HCT116 (cell line): ENCODE measurements around the gene DNAJB13. TPM values are rescaled to one million over a fixed set of nuclear protein-coding genes. Genes with fewer than 3 reads are reported as not detected.
"Not testable (repeated sequence)": the region's sequence is repeated elsewhere in the genome, so short reads cannot be mapped to it uniquely, and the experiment has no call there.

Experiments used
- ATAC-seq: fragments of 200-7000 bp; cut with Tn5 transposase; 2 replicates; pipeline ENCODE4 v1.9.1; 2020; ENCODE audit warnings: mild to moderate bottlenecking, moderate library complexity
- BruUV-seq: library from RNA; stranded (reverse); fragments of 400-500 nt; replicated peaks from 2 replicates; lab custom pipeline; 2021; lab: Mats Ljungman, UMichigan
- CTCF ChIA-PET: fragments of 300-600 bp; sonication (Branson Sonifier 250); formaldehyde crosslinking; loops from one replicate; lab custom pipeline; 2021; ENCODE audit warnings: antibody characterized with exemption; lab: Charles Lee
- POLR2A ChIA-PET: fragments of 300-600, 350-600 bp; sonication (Branson Sonifier 250); formaldehyde crosslinking; loops from one replicate; lab custom pipeline; 2021; ENCODE audit warnings: antibody characterized with exemption; lab: Charles Lee
- RAD21 ChIA-PET, 2 experiments: fragments of 300-600 bp; sonication (Branson Sonifier 250); formaldehyde crosslinking; loops; one replicate each; lab custom pipeline; 2023; ENCODE audit warnings: low total read pairs in 2 of 2; ENCODE audit not compliant: uncharacterized antibody in 2 of 2, unreplicated experiment in 2 of 2, low non-redundant PET in 1 of 2; lab: Charles Lee
- DNase-seq: peaks from one replicate; pipeline ENCODE4 v3.0.0-alpha.2; 2010; ENCODE audit warnings: low read depth, low spot score
- H2AFZ ChIP-seq: fragments of 200-600 bp; shearing (Covaris generic), sonication (generic); 2 replicates; pipeline ENCODE4 v1.6.1; 2017; ENCODE audit warnings: low read depth, mixed run types, mixed read lengths, antibody characterized with exemption, low read length; ENCODE audit not compliant: poor library complexity, severe bottlenecking
- H3K27ac ChIP-seq: 2 replicates; pipeline ENCODE4 v1.5.1; 2012; ENCODE audit warnings: low read depth, low read length
- H3K27me3 ChIP-seq: fragments of 200-600 bp; sonication (generic); 2 replicates; pipeline ENCODE4 v1.6.1; 2016; ENCODE audit warnings: mixed run types, low read length, mixed read lengths; ENCODE audit not compliant: insufficient read depth
- H3K36me3 ChIP-seq, 2 experiments: fragments of 200-500 bp in 1 of 2; fragments of 200-600 bp in 1 of 2; sonication (Bioruptor generic) in 1 of 2; sonication (generic) in 1 of 2; 2 replicates each; pipeline versions ENCODE4 v1.5.1 to v1.6.1; 2014 to 2016; ENCODE audit warnings: low read length in 2 of 2, inconsistent platforms in 1 of 2, mixed read lengths in 1 of 2, mixed run types in 1 of 2; ENCODE audit not compliant: insufficient read depth in 2 of 2, control insufficient read depth in 1 of 2
- H3K4me1 ChIP-seq, 2 experiments: fragments of 200-600 bp in 1 of 2; sonication (generic) in 1 of 2; 2 replicates each; pipeline versions ENCODE4 v1.5.1 to v1.6.1; 2012 to 2017; ENCODE audit warnings: low read length in 2 of 2, inconsistent platforms in 1 of 2, mild to moderate bottlenecking in 1 of 2, mixed read lengths in 1 of 2, mixed run types in 1 of 2, moderate library complexity in 1 of 2; ENCODE audit not compliant: insufficient read depth in 2 of 2, control insufficient read depth in 1 of 2
- H3K4me2 ChIP-seq: fragments of 200-600 bp; sonication (generic); 2 replicates; pipeline ENCODE4 v1.6.1; 2017; ENCODE audit warnings: mixed run types, low read length, mixed read lengths
- H3K4me3 ChIP-seq, 2 experiments: fragments of 200-600 bp in 1 of 2; sonication (generic) in 1 of 2; replicated peaks in 1 of 2; 2 replicates each; pipeline ENCODE4 v1.5.1; 2011 to 2016; ENCODE audit warnings: low read length in 2 of 2, control low read depth in 1 of 2, low read depth in 1 of 2, mild to moderate bottlenecking in 1 of 2, mixed read lengths in 1 of 2, mixed run types in 1 of 2
- H3K79me2 ChIP-seq: fragments of 200-600 bp; sonication (generic); 2 replicates; pipeline ENCODE4 v1.6.1; 2017; ENCODE audit warnings: mild to moderate bottlenecking, mixed run types, low read length, moderate library complexity, mixed read lengths; ENCODE audit not compliant: insufficient read depth
- H3K9ac ChIP-seq: fragments of 200-600 bp; sonication (generic); 2 replicates; pipeline ENCODE4 v1.6.1; 2016; ENCODE audit warnings: low read length, mixed read lengths
- H3K9me2 ChIP-seq: fragments of 200-600 bp; sonication (generic), shearing (Covaris generic); 2 replicates; pipeline ENCODE4 v1.6.1; 2017; ENCODE audit warnings: mixed run types, mild to moderate bottlenecking, moderate library complexity; ENCODE audit not compliant: insufficient read depth
- H3K9me3 ChIP-seq, 2 experiments: fragments of 200-500 bp in 1 of 2; fragments of 200-600 bp in 1 of 2; sonication (Bioruptor generic) in 1 of 2; sonication (generic) in 1 of 2; 2 replicates each; pipeline ENCODE4 v1.6.1; 2014 to 2017; ENCODE audit warnings: low read length in 2 of 2, mixed read lengths in 2 of 2, inconsistent platforms in 1 of 2, low read depth in 1 of 2, mild to moderate bottlenecking in 1 of 2, mixed run types in 1 of 2, moderate library complexity in 1 of 2; ENCODE audit not compliant: control insufficient read depth in 1 of 2, insufficient read depth in 1 of 2
- H4K20me1 ChIP-seq: fragments of 200-600 bp; sonication (generic), shearing (Covaris generic); 2 replicates; pipeline ENCODE4 v1.6.1; 2017; ENCODE audit warnings: mixed run types, mild to moderate bottlenecking, moderate library complexity; ENCODE audit not compliant: insufficient read depth
- ATF3 ChIP-seq: IDR thresholded peaks from 2 replicates; pipeline ENCODE4 v1.6.1; 2012
- CBX3 ChIP-seq: IDR thresholded peaks from 2 replicates; pipeline ENCODE4 v1.6.1; 2012; ENCODE audit warnings: low read depth
- CTCF ChIP-seq, 3 experiments: fragments of 200-600 bp in 1 of 3; sonication (generic) in 1 of 3; IDR thresholded peaks in 2 of 3; conservative IDR thresholded peaks in 1 of 3; 2 replicates each; pipeline ENCODE4 v1.5.1; 2012 to 2017; ENCODE audit warnings: low read depth in 2 of 3, low read length in 2 of 3, antibody characterized with exemption in 1 of 3, borderline replicate concordance in 1 of 3, control low read depth in 1 of 3, mild to moderate bottlenecking in 1 of 3, mixed read lengths in 1 of 3, mixed run types in 1 of 3, moderate library complexity in 1 of 3; ENCODE audit not compliant: insufficient read depth in 1 of 3
- EGR1 ChIP-seq: IDR thresholded peaks from 2 replicates; pipeline ENCODE4 v1.6.1; 2012; ENCODE audit warnings: low read depth
- EZH2 ChIP-seq: fragments of 200-600 bp; sonication (generic); IDR thresholded peaks from 2 replicates; pipeline ENCODE4 v1.6.1; 2017; ENCODE audit warnings: antibody characterized with exemption, mixed run types
- EZH2phosphoT487 ChIP-seq: fragments of 200-600 bp; IDR thresholded peaks from 2 replicates; pipeline ENCODE4 v1.6.1; 2018; ENCODE audit warnings: antibody characterized with exemption, borderline replicate concordance
- FOSL1 ChIP-seq: IDR thresholded peaks from 2 replicates; pipeline ENCODE4 v1.6.1; 2012; ENCODE audit warnings: low read depth
- JUND ChIP-seq: IDR thresholded peaks from 2 replicates; pipeline ENCODE4 v1.6.1; 2012
- POLR2AphosphoS5 ChIP-seq: IDR thresholded peaks from 2 replicates; pipeline ENCODE4 v1.6.1; 2011; ENCODE audit warnings: mild to moderate bottlenecking, low read depth, low read length, moderate library complexity
- RAD21 ChIP-seq: IDR thresholded peaks from 2 replicates; pipeline ENCODE4 v1.6.1; 2012; ENCODE audit warnings: low read depth, mild to moderate bottlenecking
- SIN3A ChIP-seq: IDR thresholded peaks from 2 replicates; pipeline ENCODE4 v1.6.1; 2012; ENCODE audit warnings: low read depth
- SP1 ChIP-seq: IDR thresholded peaks from 2 replicates; pipeline ENCODE4 v1.6.1; 2012; ENCODE audit warnings: low read depth
- SRF ChIP-seq: IDR thresholded peaks from 2 replicates; pipeline ENCODE4 v1.6.1; 2012; ENCODE audit warnings: low read depth
- TCF7L2 ChIP-seq: IDR thresholded peaks from 2 replicates; pipeline ENCODE4 v1.7.0; 2011; ENCODE audit warnings: borderline replicate concordance, inconsistent platforms; ENCODE audit not compliant: insufficient read depth, insufficient read length; ENCODE audit errors: extremely low read depth
- YY1 ChIP-seq: IDR thresholded peaks from 2 replicates; pipeline ENCODE4 v1.6.1; 2011; ENCODE audit warnings: low read length, low read depth, moderate library complexity, mild to moderate bottlenecking; ENCODE audit not compliant: insufficient replicate concordance; ENCODE audit errors: extremely low read depth
- ZFX ChIP-seq: fragments of 450-650 bp; IDR thresholded peaks from 2 replicates; pipeline ENCODE4 v1.6.1; 2017
- ZNF274 ChIP-seq: fragments of 200-500 bp; sonication (Bioruptor generic); IDR thresholded peaks from 2 replicates; pipeline ENCODE4 v1.6.1; 2014; ENCODE audit warnings: mild to moderate bottlenecking, low read depth, low read length, inconsistent platforms
- intact Hi-C: fragments of 100-400 bp; cut with micrococcal nuclease; formaldehyde crosslinking; loops from 2 replicates; pipeline ENCODE4 v1.10.0; 2022
- total RNA-seq: library from RNA; stranded (reverse); gene quantifications from one replicate; pipeline ENCODE4 v1.2.1, GENCODE V29; 2021; ENCODE audit not compliant: unreplicated experiment

The DNAJB13 gene
- total RNA-seq, 1 experiment from 2014 or later: 0.22 TPM

- ATAC-seq: no peak
- CTCF ChIA-PET: no interaction called here
- Histone ChIP-seq H3K36me3 (no peaks in the 10 kb centered on the region), H3K27me3 (no peaks in the 10 kb centered on the region), H3K4me2 (peak overlapping the region; percentile 91)
- POLR2A ChIA-PET: no interaction called here
- BruUV-seq: TSS peak; percentile 70
- intact Hi-C loops: loop anchor here (5.0 kb wide), 1 partner anchor 188 kb away; the partner anchor contains the start of genes C2CD3 and PPME1
- TF ChIP-seq SIN3A (no peak), ZNF274 (no peak), ZFX (no peak), EZH2phosphoT487 (no peak), CTCF (IDR thresholded peaks at IDR 0.05 in 2 of 3, conservative IDR thresholded peaks at IDR 0.05 in 1 of 3; ENCODE audit: borderline replicate concordance in 1 of 3, insufficient read depth in 1 of 3, low read depth in 2 of 3, low read length in 2 of 3) (no peak), ATF3 (no peak), TCF7L2 (no peak), FOSL1 (no peak), JUND (no peak), POLR2AphosphoS5 (no peak), EZH2 (no peak), SRF (no peak), EGR1 (no peak), RAD21 (no peak), SP1 (no peak), YY1 (no peak), CBX3 (no peak)
- TF ChIP-seq, all 23 proteins: peak for 0
- no peaks in the 10 kb centered on the region for H3K9me2 ChIP-seq
- peak overlapping the region; percentile 66 for H3K9ac ChIP-seq
- H3K4me1 ChIP-seq: peaks cover 16 to 37% of the 10 kb centered on the region in 2 experiments
- no peak for DNase-seq
- peak overlapping the region; percentile 57 to 66 for H3K4me3 ChIP-seq
- H3K27ac ChIP-seq: peak overlapping the region; percentile 85
- peak overlapping the region; percentile 56 for H2AFZ ChIP-seq
- H3K9me3 ChIP-seq: no peaks in the 10 kb centered on the region
- H4K20me1 ChIP-seq: no peaks in the 10 kb centered on the region
- 0 out of 2 replicates have a peak, but pooled peaks cover 3% of the 10 kb centered on the region for H3K79me2 ChIP-seq
- RAD21 ChIA-PET: no interaction called here
These were observed 33.1 kb downstream of the DNAJB13 start for GRCh38 chr11:73983741-73984538.

- BruUV-seq, RAD21 ChIA-PET, H3K4me3 ChIP-seq, H3K9me3 ChIP-seq, H4K20me1 ChIP-seq, H3K27me3 ChIP-seq, H2AFZ ChIP-seq, H3K4me2 ChIP-seq, H3K79me2 ChIP-seq, CTCF ChIA-PET, POLR2A ChIA-PET, ATAC-seq, H3K27ac ChIP-seq, H3K9ac ChIP-seq, H3K36me3 ChIP-seq, intact Hi-C loops, DNase-seq, H3K9me2 ChIP-seq: not testable (repeated sequence)
- H3K4me1 ChIP-seq: peaks cover 8 to 28% of the 10 kb centered on the region in 2 experiments; a peak in 3 of 4 replicates
These were observed 34.8 kb downstream of the DNAJB13 start for GRCh38 chr11:73985661-73986060.
